ENCODE results near the gene MCRIP1.

DNA sequence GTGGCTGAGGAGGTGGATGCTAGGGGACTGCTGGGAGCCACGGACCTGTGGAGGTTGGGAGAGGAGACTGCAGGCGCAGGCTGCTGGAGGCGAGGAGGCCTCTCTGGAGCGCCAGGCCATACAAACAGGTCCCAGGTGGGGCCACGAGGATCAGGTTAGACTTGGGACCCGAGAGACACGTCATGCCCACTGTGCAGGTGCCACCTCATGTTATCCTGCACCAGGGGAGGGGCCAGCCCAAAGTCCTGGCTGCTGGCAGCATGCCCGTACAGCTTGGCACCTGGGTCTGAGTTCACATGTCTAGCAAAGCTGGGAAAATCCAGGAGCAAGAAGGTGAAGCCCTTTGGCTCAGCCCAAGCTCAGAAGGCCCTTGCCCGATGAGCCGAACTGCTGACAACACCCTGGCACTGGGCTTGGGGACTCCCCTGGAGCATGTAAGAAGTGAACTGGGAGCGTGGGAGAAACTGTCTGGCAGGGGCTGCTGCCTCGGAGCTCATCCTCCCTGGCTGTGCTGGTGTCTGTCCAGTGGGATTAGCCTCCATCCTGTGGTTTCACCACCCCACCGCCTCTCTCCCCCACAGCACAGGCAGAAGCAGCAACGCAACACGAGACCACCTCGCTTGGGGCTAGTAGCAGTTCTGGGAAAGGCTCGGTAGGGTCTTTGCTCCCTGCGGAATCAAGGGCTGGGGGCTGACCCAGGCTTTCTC lies 32.8 kb upstream of the MCRIP1 start:
- TF ChIP-seq SUZ12 (IDR thresholded peaks at IDR 0.05; ENCODE audit: extremely low read depth, insufficient read depth, insufficient read length): no peak
- TF ChIP-seq YY1 (IDR thresholded peaks at IDR 0.05; ENCODE audit: insufficient read depth, insufficient read length): no peak

All from NT2/D1 (cell line).